COR-L47 (cell line): ENCODE measurements around the gene FASTK.
A peak's percentile ranks its signal among the peaks of the same experiment; 100 is the strongest.

Source experiments
- DNase-seq: peaks from one replicate; lab custom pipeline; 2025; lab: John Stamatoyannopoulos, UW

Gene FASTK

DNA sequence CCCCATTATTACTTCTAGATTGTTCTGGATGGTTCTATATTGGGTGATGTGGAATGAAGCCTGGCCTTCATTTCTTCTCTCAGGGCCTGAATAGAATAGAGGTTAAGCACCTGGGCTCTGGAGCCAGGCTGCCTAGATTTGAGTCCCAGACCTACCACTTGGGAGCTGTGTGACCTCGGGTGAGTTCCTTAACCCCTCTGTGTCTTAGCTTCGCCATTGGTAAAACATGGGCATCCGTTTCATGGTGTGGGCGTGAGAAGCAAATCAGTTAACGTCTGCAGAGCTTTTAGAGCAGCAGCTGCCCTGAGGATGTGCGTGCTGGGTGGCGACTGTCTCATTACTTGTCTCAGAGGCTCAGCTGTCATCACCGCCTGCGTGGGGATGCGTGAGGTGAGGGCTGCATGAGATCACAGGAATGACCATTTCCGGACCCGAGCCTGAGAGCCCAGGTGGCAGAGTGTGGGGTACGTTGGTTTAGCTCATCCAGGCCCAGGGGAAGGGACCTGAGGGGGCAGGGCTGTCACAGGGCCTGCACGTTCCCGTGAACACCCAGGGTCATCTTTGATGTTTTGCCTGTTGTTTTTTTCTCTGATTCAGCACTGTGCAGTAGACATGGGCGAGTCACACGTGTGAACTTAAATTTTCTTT, 15.3 kb upstream of the FASTK start:
- DNase-seq = no peak

DNA sequence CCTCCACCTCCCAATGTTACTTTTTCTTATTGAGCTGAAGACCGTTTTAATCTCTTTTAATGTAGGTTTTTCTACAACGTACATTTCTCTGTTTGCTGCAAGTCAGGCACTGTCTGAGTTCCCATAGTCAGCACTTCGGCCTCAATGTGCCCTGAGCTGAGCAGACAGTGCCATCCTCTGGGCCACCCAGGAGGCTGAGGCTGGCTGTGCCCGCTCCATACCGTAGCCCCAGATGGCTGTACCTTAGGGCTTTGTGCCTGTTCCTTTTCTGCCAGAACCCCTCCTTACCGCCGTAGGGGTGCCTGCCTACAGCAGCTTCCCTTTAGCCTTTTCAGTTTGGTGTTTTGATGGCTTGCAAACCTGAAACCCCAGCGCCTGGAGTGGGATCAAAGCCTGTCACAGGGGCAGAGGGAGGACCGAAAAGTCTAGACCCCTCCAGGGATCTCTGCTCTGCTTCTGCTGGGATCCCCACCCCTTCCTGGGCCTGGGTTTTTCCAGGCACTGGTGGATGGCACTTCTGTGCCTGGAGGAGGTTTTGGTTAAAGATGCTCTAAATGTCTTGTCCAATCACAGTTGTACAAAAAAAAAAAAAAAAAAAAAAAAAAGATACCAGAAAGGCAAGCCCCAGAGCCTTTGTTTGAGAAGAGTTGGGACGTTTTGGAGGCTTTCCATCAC, 14.7 kb upstream of the FASTK start:
- no peak for DNase-seq

DNA sequence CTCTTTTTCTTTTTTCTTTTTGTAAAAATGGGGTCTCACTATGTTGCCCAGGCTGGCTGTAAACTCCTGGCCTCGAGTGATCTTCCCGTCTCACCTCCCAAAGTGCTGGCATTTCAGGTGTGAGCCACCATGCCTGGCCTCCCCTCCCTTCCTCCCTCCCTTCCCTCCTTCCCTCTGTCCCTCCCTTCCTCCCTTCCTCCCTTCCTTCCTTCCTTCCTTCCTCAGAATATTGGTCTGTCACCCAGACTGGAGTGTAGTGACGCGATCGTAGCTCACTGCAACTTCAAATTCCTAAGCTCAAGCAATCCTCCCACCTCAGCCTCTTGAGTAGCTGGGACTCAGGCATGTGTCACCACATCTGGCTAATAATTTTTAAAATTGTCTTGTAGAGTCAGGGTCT, 14.1 kb upstream of the FASTK start:
- DNase-seq = no peak

DNA sequence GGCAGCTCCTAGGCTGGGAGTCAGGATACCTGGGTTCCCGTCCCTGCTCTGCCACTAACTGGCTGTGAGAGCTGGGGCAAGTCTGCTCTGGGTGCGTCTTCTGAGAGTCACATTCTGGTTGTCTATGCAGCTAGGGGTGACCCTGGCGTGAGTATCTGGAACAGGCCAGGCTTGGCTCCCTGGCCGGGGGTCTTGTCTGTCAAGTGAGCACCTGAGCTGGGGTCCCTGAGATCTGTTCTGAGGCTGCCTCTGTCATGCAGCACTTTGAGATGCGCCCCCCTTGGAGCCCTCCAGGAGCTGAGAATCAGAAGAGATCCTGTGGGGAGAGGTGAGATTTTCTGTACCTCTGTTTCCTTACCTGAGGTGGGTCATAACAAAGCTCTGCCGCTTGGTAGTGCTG, 13.1 kb upstream of the FASTK start:
- no peak for DNase-seq

DNA sequence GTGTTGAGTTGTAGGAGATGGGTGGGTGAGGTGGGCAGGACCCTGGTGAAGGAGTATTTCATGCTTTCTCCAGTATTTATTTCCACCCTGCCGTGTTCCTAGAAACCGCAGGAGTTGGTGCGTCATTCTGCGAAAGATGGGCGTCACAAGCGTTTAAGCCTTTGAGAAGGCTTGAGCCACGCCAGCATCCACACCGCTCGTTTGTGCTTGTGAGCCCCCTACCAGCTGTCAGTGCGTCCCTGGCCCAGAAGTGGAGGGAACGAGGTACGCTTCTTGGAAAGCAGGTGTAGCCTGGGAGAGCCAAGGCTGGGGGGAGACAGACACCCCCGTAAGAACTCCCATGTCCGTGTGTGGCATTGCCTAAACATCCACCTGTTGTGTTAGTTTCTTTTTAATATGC, 11.4 kb upstream of the FASTK start:
- DNase-seq = no peak

DNA sequence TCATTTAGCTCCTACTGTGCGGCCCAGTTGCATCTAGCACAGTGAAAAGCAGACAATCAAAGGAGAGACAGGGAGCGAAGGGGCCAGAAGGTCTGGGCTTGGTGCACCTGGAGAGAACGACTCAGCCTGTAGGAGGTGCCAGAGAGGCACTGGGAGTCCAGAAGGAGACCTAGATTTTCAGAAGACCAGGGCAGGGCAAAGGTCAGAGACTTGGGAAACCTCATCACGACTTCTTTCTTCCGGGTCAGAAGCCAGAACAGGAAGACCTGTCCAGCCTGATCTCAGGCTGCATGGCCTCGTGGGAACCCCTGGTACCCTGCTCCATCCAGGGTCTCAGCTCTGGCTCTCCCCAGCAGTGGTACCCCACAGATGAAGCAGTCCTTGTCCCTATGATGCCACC, 10.8 kb upstream of the FASTK start:
- no peak for DNase-seq

DNA sequence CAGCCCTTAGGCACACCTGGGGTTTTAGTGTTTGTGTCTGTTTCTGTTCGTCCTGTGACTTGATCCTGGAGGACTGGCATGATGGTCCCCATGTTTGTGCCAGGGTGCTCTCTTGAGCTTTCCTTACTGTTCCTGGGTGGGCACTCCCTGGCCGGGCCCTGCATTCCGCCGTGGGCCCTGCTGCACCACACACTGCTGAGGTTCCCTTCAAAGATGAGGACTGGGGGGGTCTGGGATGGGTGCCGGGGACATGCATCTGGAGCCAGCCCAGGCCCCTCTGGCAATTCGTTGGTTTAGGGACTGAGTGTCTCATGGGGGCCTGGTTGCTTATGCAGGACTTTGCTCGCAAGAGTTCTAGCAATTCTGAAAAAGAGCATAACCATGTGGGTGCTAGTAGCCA, 10.4 kb upstream of the FASTK start:
- no peak for DNase-seq

DNA sequence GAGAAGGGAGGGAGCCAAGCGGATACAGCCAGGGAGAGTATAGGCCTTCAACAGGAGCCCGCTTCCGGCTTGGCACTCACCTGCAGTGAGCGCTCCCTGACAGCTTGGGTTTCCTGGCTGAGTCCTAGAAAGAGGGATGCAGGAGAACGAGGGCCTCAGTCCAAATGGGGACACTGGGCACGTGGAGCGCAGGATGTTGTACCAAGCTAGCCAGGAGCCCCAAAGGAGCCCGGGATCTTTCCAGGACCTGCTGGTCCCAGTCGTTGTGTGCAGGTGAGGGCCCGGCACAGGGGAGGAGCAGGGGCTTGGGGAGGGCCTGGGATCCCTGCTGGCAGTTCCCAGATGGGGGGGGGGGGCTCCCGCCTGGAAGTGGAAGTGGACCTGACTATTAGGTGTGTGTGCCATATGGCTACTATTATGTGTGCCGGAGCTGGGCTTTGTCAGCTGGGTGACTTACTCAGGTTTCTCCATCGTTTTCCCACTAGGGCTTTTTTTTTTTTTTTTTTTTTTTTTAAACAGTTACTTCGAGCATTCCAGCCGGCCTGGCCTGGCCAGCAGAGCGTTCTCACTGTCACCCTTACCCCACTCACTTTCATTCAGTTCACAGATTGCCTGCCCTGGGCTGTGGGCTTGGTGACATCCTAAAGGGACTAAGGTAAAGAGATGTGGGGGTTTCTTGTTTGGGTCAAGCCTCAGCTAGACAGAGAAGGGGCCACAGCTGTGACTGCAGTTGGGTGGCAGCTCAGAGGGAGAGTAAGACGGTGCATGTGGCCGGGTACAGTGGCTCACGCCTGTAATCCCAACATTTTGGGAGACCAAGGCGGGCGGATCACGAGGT, 9.5 kb upstream of the FASTK start:
- no peak for DNase-seq

DNA sequence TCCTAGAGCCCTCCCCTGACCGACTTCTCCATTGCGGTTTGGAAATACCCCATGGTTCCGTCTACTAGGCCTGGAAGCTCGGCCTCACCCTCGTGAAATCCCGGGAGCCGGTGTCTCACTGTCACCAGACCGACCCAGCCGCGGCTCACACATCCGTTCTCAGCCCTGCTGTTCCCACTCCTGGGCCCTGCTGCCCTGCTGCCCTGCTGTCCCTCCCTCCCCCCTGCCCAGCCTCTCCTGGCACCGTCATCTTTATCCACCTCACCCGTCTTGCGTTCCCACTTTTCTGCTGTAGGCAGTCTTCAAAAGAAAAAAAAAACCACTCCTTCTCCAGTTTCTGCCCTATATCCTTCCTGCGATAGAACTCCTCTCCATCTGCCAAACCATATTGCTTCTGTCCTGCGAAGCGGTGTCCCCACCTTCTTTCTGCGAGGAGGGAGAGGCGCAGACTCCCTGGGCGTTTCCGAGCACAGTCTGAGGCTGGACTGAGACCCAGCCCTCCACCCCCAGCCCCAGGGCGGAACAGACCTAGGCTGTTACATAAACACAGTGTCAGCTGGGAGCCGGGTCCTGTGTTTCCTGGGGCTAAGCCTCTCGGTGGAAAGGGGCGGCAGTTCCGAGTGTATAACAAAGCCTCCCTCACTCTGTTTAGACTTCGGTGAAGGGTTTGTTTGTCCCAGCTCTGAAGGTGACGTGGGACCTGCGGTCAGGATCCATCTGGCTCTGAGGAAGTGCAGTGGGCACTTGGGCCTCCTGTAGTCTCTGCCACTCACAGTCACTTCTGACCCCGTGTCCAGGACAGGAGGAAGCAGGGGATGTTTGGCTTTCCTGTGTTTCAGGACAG, 8.5 kb upstream of the FASTK start:
- no peak for DNase-seq

DNA sequence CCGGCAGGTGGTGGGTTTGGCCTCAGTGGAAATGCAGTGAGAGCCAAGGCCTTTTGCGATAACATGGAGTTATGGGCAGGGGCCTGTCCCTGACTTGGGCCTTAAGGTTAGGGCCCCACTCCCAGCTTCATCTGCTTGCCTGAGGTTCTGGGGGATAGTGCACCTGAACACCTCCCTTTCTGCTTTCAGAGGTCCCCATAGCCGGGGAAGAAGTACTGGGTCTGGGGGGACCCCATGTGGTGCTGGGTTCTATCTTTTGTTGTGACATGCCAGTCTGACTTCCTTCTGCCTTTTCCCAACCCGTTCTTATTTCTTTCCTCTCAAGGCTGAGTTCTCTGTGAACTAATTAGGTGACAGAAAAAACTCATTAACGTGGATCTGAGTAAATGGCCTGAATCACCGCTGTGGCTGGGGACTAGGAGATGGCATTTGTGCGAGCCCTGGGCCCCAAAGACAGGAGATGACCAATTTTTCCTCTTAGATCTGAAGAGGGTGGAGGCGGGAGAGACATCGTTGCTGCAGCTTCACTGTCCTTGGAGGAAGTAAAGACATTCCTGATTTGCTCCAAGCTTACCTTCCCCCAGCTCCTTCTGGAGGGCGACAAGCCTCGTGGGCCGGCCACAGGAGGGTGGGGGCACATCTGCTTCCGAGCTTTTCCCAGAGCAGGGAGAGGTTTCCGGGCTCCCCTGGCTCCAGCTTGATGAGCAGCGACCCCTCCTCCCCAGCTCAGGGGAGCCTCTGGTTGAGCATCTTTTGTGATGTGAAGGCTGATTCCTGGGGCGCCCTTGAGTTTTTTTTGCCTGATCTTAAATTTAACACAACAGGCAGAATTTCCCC, 7.6 kb upstream of the FASTK start:
- no peak for DNase-seq

DNA sequence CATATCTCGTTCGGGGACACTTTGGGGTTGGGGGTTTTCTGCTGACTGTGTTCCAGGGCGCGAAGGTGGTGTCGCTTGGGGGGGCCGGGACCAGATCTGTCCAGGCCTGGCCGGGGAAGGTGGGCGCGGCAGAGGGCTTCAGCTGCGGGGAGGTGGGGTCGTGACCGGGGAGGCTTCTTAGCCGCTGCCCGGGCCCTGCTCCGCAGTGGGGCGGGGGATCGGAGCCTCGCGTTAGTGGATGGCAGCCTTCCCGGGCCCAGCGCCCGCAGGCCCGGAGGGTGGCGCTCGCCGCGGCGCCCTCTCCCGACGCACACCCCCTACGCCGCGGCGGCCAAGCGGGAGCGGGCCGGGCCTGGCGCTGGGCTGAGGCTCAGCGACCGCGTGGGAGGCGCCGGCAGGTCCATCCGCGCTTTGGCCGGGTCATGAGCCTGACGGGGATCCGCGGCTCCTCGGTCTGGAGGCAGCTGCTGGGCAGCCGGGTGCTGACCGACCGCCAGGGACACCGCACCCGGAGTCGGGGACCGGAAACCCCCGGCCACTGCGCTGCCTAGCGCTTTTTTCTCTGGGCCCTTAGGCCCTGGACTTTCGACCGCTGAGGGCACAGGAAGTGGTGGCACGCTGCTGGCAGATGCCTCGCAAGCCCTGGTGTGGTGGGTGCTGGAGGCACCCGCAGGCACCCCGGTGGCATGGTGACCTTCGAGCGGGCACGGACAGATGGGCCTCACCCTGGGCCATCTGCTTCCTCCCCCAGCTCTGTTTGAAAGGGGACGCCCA, 6.8 kb upstream of the FASTK start:
- peak; percentile 54 for DNase-seq

DNA sequence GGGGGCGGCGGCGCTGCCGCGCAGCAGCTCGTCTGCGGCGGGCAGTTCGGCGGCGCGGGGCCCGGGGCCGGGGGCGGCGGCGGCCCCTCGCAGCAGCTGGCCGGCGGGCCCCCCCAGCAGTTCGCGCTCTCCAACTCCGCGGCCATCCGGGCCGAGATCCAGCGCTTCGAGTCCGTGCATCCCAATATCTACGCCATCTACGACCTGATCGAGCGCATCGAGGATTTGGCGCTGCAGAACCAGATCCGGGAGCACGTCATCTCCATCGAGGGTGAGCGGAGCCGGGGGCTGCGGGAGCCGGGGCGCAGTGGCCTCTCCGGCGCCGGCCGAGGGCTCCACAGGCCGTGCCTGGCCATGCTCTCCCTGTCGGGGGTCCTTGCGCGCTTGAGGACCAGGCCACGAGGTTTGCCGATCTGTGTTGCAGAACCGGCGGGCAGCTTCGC, 6.2 kb upstream of the FASTK start:
- DNase-seq = peak; percentile 54

DNA sequence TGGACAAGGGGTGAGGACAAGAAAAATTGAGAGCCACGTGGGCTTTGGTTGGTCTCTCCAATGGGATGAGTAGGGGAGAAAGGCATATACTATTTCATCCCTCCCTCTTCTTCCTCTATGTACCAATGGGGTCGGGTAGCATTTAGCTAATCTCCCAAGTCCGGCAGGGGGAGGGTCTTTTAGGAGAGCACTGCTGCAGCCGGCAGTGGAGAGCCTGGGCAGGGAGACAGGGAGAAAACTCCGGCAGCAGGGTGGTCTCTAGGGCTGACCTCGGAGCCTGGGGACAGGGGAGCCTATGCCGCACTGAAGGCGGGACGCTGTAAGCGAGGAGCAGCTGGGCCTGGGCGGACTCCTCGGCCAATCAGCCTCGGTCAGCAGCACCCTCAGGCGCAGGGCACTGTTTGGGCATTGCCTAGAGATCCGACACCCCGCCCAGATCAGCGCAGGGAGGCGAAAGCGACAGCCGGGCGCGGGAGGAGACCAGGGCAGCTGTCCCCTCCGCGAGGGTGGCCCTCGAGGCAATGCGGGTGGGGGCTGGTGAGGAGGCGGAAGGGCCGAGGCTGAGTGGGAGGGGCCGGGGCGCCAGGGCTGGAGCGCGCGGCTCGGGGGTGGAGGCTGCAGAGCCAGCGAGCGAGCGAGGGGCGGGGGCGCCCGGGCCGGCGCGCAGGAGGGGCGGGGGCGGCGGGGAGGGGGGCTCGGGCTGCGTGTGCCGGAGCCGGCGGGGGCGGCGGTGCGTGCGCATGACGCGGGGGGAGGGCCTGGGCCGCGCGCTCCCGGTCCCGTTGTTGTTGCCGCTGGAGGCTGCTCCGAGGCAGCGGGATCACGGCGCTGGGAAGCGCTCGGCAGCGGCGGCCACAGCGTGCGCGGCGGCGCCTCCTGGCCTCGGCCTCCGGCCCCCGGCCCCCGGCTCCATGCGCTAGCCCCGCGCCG, 5.3 kb upstream of the FASTK start, which contains the start of gene AGAP3:
Gene AGAP3, plus strand, starts transcription at position 785 of the 930 bp plus-strand sequence. CDS start 267 bp downstream, outside the sequence.
- DNase-seq = peak; percentile 91

DNA sequence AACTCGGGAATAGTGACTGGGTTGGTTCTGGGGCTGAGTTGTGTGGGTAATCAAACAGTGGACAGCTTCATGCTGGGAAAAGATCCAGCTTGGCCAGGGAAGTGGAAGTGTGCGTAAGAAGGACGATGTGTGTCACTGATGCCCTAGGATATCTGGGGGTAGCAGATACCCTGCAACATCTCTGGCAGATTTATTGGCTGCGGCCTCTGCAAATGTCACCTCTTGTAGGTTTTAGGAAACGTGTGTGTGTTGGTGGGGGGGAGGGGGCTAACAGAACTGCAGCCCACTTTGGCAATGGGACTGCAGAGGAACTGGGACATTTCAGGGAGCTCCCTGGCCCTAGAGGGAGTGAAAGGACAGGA, 4.7 kb upstream of the FASTK start:
- no peak for DNase-seq

DNA sequence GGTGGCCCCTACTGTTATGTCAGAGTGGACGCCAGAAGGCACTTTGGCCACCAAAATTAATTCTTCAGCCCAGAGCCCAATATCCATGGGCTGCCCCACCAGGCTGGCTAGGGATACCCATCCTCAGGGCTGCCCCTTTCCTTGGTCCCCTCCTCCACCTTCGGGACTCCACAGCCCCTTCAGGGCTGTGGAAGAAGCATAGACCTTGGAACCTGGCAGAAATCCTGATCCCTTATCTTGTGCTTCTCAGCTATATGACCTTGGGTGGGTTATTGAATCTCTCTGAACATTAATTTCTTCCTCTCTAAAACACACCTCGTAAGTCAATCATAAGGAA, 3.2 kb upstream of the FASTK start:
- no peak for DNase-seq

DNA sequence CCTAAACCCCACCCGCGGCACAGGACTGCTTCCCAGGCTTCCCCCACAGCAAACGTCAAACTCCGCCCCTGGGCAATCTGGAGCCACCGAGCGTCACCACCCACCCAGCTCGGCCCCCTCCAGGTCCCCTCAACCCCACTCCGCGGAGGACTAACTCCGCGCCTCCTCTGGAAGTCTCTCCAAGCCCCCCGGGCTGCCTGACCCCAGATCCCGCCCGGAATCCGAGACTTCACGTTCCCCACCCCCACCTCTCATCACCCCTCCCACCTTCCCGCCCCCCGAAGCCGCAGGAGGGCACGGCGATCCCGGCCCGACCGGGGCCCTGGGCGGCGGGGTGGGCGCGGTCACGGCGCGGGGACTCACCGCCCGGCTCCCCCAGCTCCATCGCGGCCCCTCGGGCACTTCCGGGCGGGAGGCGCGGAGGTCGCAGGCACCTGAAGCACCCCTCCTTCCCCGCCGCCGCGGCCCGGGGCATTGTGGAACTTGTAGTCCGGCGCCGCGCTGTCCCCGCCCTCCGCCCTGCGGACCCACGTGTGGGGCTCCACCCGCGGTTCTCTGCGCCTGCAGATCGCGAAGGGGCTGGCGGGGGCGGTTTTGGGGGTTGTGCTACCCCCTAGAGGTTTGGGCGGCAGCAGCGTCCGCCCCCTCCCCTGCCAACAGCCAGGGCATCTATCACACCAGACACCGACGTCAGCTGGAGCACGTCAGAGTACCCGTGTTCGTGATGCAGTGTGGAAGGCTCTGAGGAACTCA, 2.6 kb upstream of the FASTK start, which contains the start of gene TMUB1:
Gene TMUB1, minus strand, starts transcription at position 423 of the 753 bp plus-strand sequence. CDS start 930 bp downstream, outside the sequence.
- DNase-seq = peak; percentile 69

DNA sequence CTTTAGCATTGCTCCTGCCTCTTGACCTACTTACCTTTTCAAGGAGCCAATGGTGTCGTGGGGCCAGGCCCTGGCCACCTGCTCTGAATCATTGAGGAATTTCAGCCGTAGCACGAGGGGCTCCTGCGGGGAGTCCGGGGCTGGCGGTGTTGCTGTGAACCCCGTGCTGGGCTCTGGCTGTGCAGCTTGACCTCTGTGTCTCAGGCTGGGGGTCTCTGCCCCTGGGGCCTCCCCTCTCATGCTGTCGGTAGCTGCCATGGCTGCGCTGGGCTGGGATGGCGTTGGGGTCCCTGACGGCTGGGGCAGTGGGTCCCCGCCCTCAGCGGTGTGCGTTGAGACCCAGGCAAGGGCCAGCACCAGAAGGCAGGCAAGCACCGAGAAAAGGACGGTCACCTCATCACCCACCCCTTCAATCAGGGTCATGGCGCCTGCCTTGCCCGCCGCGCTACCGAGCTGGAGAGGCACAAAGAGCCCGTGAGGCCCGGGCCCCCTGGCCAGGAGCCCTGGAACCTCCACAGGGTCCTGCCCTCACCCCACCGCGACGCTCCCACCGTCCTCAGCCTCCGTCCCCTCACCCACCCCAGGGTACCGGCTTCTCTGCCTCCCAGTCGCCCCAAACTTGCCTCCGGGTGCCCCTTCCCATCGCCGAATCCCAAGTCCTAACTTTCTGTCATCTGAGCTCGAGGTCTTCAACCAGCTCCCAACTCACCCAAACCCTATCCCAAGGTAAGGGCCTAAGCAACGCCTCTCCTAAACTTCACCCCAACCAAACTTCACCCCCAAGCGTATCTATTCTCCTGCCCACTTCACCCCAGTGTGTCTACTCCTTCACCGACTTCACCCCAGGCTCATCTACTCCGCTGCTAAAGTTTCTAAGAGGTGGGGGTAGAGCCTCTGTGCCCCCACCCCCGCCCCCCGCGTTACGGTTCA, 1.8 kb upstream of the FASTK start:
- no peak for DNase-seq
